GM23338 (cell line): ENCODE results near the gene VPS37B.

Source experiments
- CREB1 ChIP-seq: fragments of 250-450 bp; sonication (Bioruptor Pico); IDR thresholded peaks from 2 replicates; pipeline ENCODE4 v1.5.0; 2020; ENCODE audit warnings: low read depth, mild to moderate bottlenecking, moderate library complexity
- CTCF ChIP-seq, 2 experiments: fragments of 200-600 bp in 1 of 2; sonication (generic) in 1 of 2; conservative IDR thresholded peaks; 2 replicates each; pipeline versions ENCODE4 v1.5.1 to v1.6.1; 2016 to 2017; ENCODE audit warnings: antibody characterized with exemption in 2 of 2, low read depth in 2 of 2, mild to moderate bottlenecking in 2 of 2, moderate library complexity in 1 of 2
- ETS1 ChIP-seq: IDR thresholded peaks from 2 replicates; pipeline ENCODE4 v1.6.1; 2016; ENCODE audit warnings: antibody characterized with exemption
- EZH2 ChIP-seq: fragments of 200-600 bp; sonication (generic); IDR thresholded peaks from one replicate; pipeline ENCODE4 v1.8.0; 2017; ENCODE audit warnings: antibody characterized with exemption, mild to moderate bottlenecking, low read depth; ENCODE audit not compliant: unreplicated experiment
- EZH2phosphoT487 ChIP-seq: fragments of 200-600 bp; sonication (generic); IDR thresholded peaks from one replicate; pipeline ENCODE4 v1.8.1; 2018; ENCODE audit warnings: antibody characterized with exemption; ENCODE audit not compliant: unreplicated experiment
- NANOG ChIP-seq: IDR thresholded peaks from 2 replicates; pipeline ENCODE4 v1.6.1; 2016; ENCODE audit warnings: antibody characterized with exemption, borderline replicate concordance
- POLR2AphosphoS5 ChIP-seq: IDR thresholded peaks from 2 replicates; pipeline ENCODE4 v1.6.1; 2016; ENCODE audit warnings: antibody characterized with exemption, low read depth
- REST ChIP-seq: IDR thresholded peaks from one replicate; pipeline ENCODE4 v1.6.1; 2018; ENCODE audit warnings: antibody characterized with exemption; ENCODE audit not compliant: unreplicated experiment
- STAT1 ChIP-seq: IDR thresholded peaks from one replicate; pipeline ENCODE4 v1.6.1; 2016; ENCODE audit warnings: antibody characterized with exemption; ENCODE audit not compliant: unreplicated experiment

- no peak for TF ChIP-seq CTCF (conservative IDR thresholded peaks at IDR 0.05; ENCODE audit: low read depth in 2 of 2)
- TF ChIP-seq EZH2phosphoT487, result no peak
- no peak for TF ChIP-seq POLR2AphosphoS5
- no peak for TF ChIP-seq EZH2
- no peak for TF ChIP-seq STAT1
- no peak for TF ChIP-seq REST
- no peak for TF ChIP-seq CREB1 (CRISPR knock-in tag)
- no peak for TF ChIP-seq ETS1
- no peak for TF ChIP-seq NANOG
These were observed 612 bp downstream of the VPS37B start for GRCh38 chr12:122895320-122895703.
